NCI-H748 (cell line): Measurements from ENCODE around the gene RBBP8.
"Not testable (repeated sequence)": the region's sequence is repeated elsewhere in the genome, so short reads cannot be mapped to it uniquely, and the experiment has no call there.

Experiments
- DNase-seq: peaks from one replicate; lab custom pipeline; 2025; ENCODE audit not compliant: unreplicated experiment; lab: John Stamatoyannopoulos, UW

The RBBP8 gene

GRCh38 chr18:22939649-22940048, 6.5 kb downstream of the RBBP8 start:
- no peak for DNase-seq

DNA sequence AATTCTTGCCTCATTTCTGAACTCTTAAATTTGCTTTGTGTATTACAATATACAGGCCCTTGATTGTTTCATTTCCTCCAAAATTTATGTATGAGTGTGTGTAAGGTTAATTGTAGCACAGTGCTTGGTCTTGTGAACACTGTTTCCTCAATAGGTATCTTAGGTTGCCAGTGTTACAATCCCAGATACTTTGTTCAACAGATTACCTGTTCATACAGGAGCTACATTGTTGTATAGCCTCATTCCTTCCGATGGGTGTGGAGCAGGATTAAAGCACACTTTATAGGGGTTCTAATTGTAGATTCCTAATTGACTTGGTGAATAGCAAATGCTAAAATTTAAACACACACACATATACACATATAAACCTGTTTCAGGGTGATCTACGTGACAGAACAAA, 10.7 kb downstream of the RBBP8 start:
- DNase-seq: no peak

- DNase-seq: no peak
Measured at GRCh38 chr18:22946217-22946616, 13.1 kb downstream of the RBBP8 start.

GRCh38 chr18:22946846-22947245, 13.7 kb downstream of the RBBP8 start:
- no peak for DNase-seq

DNA sequence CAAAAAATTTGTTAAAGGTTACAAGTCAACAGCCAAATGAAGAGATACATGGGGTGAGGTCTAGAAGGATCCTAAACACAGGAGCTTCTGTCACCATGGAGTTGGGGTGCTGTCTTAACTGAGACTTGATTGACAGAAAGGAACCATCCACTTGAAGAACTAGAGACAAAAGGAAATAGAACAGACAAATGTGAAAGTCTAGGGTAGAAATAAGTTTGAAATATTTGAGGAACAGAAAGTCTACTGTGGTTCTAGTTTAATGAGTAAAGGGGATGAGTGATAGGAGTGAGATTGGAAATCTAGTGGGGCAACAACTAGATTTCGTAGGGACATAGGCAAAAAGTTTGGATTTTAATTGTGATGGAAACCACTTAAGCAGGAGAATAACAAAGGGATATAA, 18.7 kb downstream of the RBBP8 start:
- DNase-seq: no peak

DNA sequence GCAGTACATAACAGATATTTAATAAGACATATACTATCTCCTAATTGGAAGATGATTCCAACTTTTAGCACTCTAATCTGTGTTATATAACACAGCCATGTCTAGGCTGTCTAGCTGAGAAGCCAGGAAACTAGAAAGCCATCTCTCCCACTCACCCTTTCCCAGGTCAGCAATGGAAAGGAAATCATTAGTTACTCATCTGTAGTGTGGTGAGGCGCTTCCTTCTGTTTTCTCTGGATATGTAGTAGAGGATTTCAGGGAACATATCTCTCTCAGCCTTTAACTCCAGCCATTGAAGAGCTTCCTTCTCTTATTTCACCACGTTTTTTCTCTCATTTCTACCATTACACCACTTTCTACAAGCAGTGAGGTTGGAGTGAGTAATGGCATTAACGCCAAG, 19.4 kb downstream of the RBBP8 start:
- DNase-seq: no peak

GRCh38 chr18:22953982-22954381, 20.9 kb downstream of the RBBP8 start:
- DNase-seq: not testable (repeated sequence)

GRCh38 chr18:22956226-22956625, 23.1 kb downstream of the RBBP8 start:
- no peak for DNase-seq

DNA sequence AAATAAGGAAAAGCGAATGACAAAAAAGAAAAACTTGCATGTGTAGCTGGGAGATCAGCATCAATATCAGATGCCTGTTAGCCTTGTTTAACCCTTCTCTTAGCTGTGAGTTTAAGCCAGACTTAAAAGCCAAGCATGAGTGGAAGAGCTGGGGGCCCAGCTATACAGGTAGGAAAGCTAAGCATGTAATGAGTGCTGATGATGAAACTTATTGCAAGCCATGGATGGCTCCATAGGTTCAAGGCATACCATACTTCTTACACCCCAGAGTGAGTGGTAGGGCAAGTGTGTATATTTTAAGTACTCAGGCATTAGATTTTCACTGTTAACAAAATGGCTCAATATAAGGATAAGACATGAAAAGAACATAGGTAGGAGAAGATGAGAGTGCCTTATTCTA, 28.0 kb downstream of the RBBP8 start:
- no peak for DNase-seq

GRCh38 chr18:22962004-22962403, 28.9 kb downstream of the RBBP8 start:
- DNase-seq: no peak

DNA sequence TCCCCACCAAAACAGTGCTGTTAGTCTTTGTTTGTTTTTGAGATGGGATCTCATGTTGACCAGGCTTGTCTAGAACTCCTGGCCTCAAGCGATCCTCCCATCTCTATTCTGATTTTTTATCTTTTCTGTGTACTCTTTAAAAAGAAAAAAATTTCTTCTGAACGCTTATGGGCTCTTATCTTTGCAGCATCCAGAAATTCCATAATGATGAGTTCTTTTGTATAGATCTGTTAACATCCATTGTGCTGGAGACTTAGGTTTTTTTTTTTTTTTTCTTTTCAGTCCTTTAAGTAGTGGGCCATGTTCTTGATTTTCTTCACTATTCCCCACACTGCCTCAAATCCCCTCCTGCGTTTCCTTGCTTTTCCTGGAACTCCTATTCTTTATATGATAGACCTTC, 31.0 kb downstream of the RBBP8 start:
- no peak for DNase-seq

GRCh38 chr18:22964722-22965121, 31.6 kb downstream of the RBBP8 start:
- no peak for DNase-seq

DNA sequence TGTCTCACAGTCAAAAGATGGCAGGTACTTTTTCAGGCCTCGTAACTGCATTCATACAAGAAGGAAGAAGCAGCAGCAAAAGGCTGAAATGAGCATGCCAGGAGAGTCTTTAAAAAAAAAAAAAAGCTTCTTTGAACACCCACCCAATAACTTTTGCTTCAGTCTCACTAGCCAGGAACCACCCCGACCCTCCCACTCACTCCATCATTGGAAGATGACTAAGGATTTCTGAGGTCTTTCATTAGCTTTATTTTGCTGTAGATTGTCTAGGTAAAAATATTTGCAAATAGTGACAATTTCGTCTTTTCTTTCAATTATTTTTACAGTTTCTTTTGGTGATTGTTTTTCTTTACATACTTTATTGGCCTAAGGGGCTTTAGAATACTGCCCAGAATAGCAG, 37.9 kb downstream of the RBBP8 start:
- no peak for DNase-seq

DNA sequence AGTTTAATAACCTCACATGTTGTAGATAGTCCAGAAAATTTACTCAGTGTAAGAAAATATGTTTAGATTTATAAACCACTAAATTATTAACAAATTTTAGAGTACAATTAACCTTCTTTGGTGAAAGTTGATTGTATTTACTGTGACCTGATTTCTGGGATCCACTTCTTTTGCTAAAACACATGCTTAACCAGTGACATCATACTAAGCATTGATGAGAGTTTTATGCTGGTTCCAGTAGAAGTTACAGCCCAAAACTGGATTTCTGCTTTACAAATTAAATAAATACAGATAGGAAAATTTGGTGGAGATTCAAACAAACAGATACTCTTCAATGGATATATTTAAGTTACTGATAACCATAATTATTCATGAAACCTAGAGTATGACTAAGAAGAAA, 40.9 kb downstream of the RBBP8 start:
- no peak for DNase-seq

DNA sequence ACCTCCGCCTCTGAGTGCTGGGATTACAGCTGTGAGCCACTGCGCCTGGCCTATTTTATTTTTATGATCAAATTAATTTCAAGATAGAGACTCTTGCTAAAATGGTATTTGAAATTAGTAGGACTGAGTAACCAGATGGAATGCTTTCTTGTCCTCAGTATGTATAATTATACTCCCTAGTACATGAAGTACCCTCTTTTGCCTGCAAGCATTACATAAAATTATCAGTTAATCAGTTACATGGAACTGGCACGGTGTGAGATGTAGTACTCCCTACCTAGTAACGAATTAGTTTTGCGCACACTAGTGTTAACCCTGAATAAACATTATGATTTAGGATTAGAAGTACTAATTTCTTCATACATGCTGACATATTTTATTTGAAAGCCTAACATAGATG, 41.6 kb downstream of the RBBP8 start:
- DNase-seq: no peak

GRCh38 chr18:22975508-22975907, 42.4 kb downstream of the RBBP8 start:
- DNase-seq: no peak

GRCh38 chr18:22977847-22978701, 44.9 kb downstream of the RBBP8 start:
- no peak for DNase-seq

DNA sequence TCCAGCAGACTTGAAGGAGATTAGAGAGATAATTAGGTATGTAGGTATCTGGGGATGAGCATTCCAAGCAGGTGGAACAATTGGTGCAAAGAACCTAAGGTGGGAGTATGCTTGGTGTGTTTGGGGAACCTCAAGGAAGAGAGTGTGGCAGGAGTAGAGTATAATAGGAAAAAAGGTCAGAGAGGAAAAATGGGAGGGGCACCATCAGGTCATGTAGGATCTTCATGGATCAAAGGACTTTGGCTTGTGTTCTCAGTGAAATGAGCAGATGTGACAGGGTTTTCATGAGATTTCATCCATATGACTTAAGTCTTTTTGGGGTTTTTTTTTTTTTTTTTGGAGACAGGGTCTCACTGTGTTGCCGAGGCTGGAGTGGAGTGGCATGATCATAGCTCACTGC, 47.3 kb downstream of the RBBP8 start:
- no peak for DNase-seq

GRCh38 chr18:22981274-22982133, 48.4 kb downstream of the RBBP8 start:
- DNase-seq: no peak

DNA sequence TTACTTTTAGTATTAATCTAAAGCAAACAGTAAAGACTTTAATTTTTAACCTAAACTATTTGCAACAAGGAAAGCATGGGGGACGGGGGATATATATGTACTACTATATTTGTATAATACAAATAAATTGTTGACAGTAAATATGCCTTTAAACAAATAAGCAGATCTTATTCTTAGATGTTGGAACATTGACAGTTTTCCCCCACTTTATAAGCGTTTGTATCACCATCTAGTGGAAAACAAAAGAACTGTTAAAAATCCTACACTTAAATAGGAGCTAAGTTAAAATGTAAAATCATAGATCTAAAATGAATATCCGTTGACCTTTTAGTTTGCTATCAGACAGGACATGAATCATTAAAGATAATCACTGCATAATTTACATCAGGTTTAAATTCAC, 50.0 kb downstream of the RBBP8 start:
- peak; percentile 31 for DNase-seq

DNA sequence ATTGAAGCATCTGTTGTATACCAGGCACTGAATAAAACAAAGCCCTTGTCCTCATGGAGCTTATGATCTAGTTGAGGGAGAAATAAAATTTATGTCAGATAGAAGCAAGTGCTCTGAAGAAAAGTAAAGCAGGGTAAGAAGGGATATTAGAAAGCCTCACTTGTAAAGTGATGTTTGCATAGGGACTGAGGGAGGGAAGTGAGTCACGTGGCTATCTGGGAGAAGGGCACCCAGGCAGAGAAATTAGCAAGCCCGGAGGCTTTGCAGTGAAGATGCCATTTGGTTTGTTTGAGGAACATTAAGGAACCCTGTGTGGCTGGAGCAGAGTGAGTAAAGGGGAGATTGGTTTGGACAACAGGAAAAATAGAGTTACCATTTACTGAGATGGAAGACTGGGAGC, 52.1 kb downstream of the RBBP8 start:
- DNase-seq: no peak

DNA sequence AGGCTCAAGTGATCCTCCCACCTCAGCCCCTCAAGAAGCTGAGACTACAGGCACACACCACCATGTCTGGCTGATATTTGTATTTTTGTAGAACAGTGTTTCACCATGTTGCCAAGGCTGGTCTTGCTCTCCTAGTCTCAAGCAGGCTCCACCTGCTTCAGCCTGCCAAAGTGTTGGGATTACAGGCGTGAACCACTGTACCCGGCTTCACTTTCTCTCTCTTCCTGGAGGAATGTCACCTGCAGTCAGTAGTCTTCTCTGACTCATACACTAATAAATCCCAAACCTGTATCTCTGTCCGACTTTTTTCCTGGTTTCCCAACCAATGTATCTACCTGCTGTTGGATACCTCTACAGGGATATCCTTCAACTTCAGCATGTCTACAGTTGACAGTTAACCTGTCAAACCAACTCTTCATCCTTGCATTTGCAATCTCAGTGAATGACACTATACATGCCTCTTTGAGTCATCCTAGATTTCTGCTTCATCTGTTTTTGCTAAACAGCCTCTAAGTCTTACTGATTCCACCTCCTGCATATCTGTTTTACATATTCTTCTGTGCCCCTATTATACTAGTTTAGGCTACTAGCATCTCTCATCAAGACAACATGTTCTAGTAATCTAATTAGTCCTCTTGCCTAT, 54.5 kb downstream of the RBBP8 start:
- DNase-seq: no peak
